Keratinocyte (primary cell): ENCODE measurements around the gene TUBB4B.

Experiments used
- CTCF ChIP-seq, 3 experiments: IDR thresholded peaks in 1 of 3; conservative IDR thresholded peaks in 1 of 3; optimal IDR thresholded peaks in 1 of 3; 2 replicates in 2 of 3; 3 replicates in 1 of 3; pipeline versions ENCODE3 to v1.5.1; 2011; ENCODE audit warnings: low read length in 3 of 3, mild to moderate bottlenecking in 3 of 3, moderate library complexity in 2 of 3, control low read depth in 1 of 3, inconsistent platforms in 1 of 3; ENCODE audit not compliant: insufficient read depth in 2 of 3; ENCODE audit errors: extremely low read depth in 1 of 3
- EZH2 ChIP-seq: IDR thresholded peaks from one replicate; pipeline ENCODE4 v1.6.1; 2012; ENCODE audit warnings: inconsistent platforms, mild to moderate bottlenecking, low read length, moderate library complexity

- no peak for TF ChIP-seq CTCF (optimal IDR thresholded peaks at IDR 0.05 in 1 of 3, IDR thresholded peaks at IDR 0.05 in 1 of 3, conservative IDR thresholded peaks at IDR 0.05 in 1 of 3; ENCODE audit: extremely low read depth in 1 of 3, insufficient read depth in 2 of 3, low read length in 3 of 3)
- TF ChIP-seq EZH2, result no peak
Measured at GRCh38 chr9:137251490-137252268, 10.6 kb downstream of the TUBB4B start.
